H1 (cell line): Measurements from ENCODE around the gene GALR1. TPM values are rescaled to one million over a fixed set of nuclear protein-coding genes. Genes with fewer than 3 reads are reported as not detected.

Source experiments
- CTCF ChIA-PET: fragments of 300-600 bp; sonication (Branson Sonifier 250); formaldehyde crosslinking; loops from one replicate; lab custom pipeline; 2021; ENCODE audit not compliant: partially characterized antibody; lab: Charles Lee
- POLR2A ChIA-PET: fragments of 300-600 bp; sonication (Branson Sonifier 250); formaldehyde crosslinking; loops from one replicate; lab custom pipeline; 2021; ENCODE audit warnings: inconsistent platforms; ENCODE audit not compliant: partially characterized antibody; lab: Charles Lee
- DNase-seq, 2 experiments: peaks; one replicate each; pipeline versions ENCODE4 v3.0.0 to v3.0.0-alpha.2; 2010 to 2022; ENCODE audit warnings: low spot score in 2 of 2, low read depth in 1 of 2, mixed read lengths in 1 of 2
- FAIRE-seq: peaks from 2 replicates; lab custom pipeline; 2011; peaks lifted over from hg19 to GRCh38; lab: Jason Lieb, UNC
- H2AFZ ChIP-seq: 2 replicates; pipeline ENCODE4 v1.8.1; 2012; ENCODE audit warnings: low read length, inconsistent platforms
- H2AK5ac ChIP-seq: 2 replicates; pipeline ENCODE4 v1.6.1; 2013; ENCODE audit warnings: low read depth, low read length
- H2BK120ac ChIP-seq: replicated peaks from 2 replicates; pipeline ENCODE3; 2013; ENCODE audit warnings: low read depth, low read length, inconsistent platforms
- H2BK12ac ChIP-seq: 2 replicates; pipeline ENCODE4 v1.6.1; 2013; ENCODE audit warnings: low read depth, low read length
- H2BK15ac ChIP-seq: 2 replicates; pipeline ENCODE4 v1.6.1; 2013; ENCODE audit warnings: low read length
- H2BK20ac ChIP-seq: 2 replicates; pipeline ENCODE4 v1.6.1; 2013; ENCODE audit warnings: low read length
- H2BK5ac ChIP-seq: 2 replicates; pipeline ENCODE4 v1.6.1; 2013; ENCODE audit warnings: low read depth, low read length
- H3K14ac ChIP-seq: 2 replicates; pipeline ENCODE4 v1.6.1; 2013; ENCODE audit warnings: inconsistent platforms; ENCODE audit not compliant: insufficient read length
- H3K18ac ChIP-seq: 2 replicates; pipeline ENCODE4 v1.6.1; 2013; ENCODE audit warnings: low read length; ENCODE audit errors: extremely low read depth
- H3K23ac ChIP-seq: 2 replicates; pipeline ENCODE4 v1.6.1; 2013; ENCODE audit warnings: inconsistent platforms; ENCODE audit not compliant: insufficient read length
- H3K23me2 ChIP-seq: 2 replicates; pipeline ENCODE4 v1.6.1; 2013; ENCODE audit warnings: low read depth, low read length
- H3K27ac ChIP-seq: 2 replicates; pipeline ENCODE4 v1.6.1; 2011; ENCODE audit warnings: low read depth, low read length, inconsistent platforms
- H3K27me3 ChIP-seq, 4 experiments: replicated peaks in 1 of 4; 1 replicate in 1 of 4; 2 replicates in 3 of 4; pipeline versions ENCODE4 v1.6.1 to v1.8.1; 2011 to 2013; ENCODE audit warnings: low read length in 3 of 4, mild to moderate bottlenecking in 3 of 4, inconsistent platforms in 2 of 4, mixed read lengths in 2 of 4, moderate library complexity in 1 of 4; ENCODE audit not compliant: control insufficient read depth in 3 of 4, insufficient read depth in 3 of 4; ENCODE audit errors: extremely low read depth in 1 of 4
- H3K36me3 ChIP-seq, 4 experiments: 2 replicates each; pipeline versions ENCODE4 v1.6.1 to v1.8.1; 2011 to 2013; ENCODE audit warnings: mild to moderate bottlenecking in 4 of 4, low read length in 3 of 4, moderate library complexity in 2 of 4, control low read depth in 1 of 4, inconsistent platforms in 1 of 4; ENCODE audit not compliant: insufficient read depth in 4 of 4, control insufficient read depth in 2 of 4
- H3K4ac ChIP-seq: replicated peaks from 2 replicates; pipeline ENCODE3; 2013; ENCODE audit warnings: low read length, low read depth, mixed read lengths, inconsistent platforms; ENCODE audit not compliant: insufficient read length
- H3K4me1 ChIP-seq, 4 experiments: replicated peaks in 1 of 4; 1 replicate in 1 of 4; 2 replicates in 3 of 4; pipeline versions ENCODE4 v1.6.1 to v1.8.1; 2011 to 2013; ENCODE audit warnings: low read length in 3 of 4, inconsistent platforms in 2 of 4, mixed read lengths in 1 of 4; ENCODE audit not compliant: insufficient read depth in 4 of 4, control insufficient read depth in 3 of 4
- H3K4me2 ChIP-seq, 2 experiments: 2 replicates each; pipeline versions ENCODE4 v1.6.1 to v1.8.1; 2011 to 2013; ENCODE audit warnings: low read depth in 2 of 2, low read length in 2 of 2, control low read depth in 1 of 2, inconsistent platforms in 1 of 2, mild to moderate bottlenecking in 1 of 2; ENCODE audit not compliant: insufficient read depth in 1 of 2
- H3K4me3 ChIP-seq, 4 experiments: fragments of 200-600, 300-600 bp in 1 of 4; sonication (generic), shearing (Covaris generic), sonication (Bioruptor Twin) in 1 of 4; 2 replicates each; pipeline versions ENCODE4 v1.5.1 to v1.8.1; 2011 to 2016; ENCODE audit warnings: low read length in 4 of 4, low read depth in 3 of 4, control low read depth in 2 of 4, inconsistent platforms in 2 of 4, mild to moderate bottlenecking in 2 of 4, mixed read lengths in 1 of 4, moderate library complexity in 1 of 4; ENCODE audit not compliant: insufficient read depth in 2 of 4; ENCODE audit errors: extremely low read depth in 1 of 4
- H3K56ac ChIP-seq: replicated peaks from 2 replicates; pipeline ENCODE3; 2013; ENCODE audit warnings: low read depth, mild to moderate bottlenecking, mixed read lengths, low read length, inconsistent platforms; ENCODE audit not compliant: insufficient read length
- H3K79me1 ChIP-seq: 2 replicates; pipeline ENCODE4 v1.6.1; 2013; ENCODE audit warnings: low read depth, low read length, control low read depth
- H3K79me2 ChIP-seq, 2 experiments: 2 replicates each; pipeline versions ENCODE4 v1.6.1 to v1.8.1; 2012 to 2013; ENCODE audit warnings: low read length in 2 of 2, mild to moderate bottlenecking in 2 of 2, inconsistent platforms in 1 of 2; ENCODE audit not compliant: insufficient read depth in 2 of 2, control insufficient read depth in 1 of 2
- H3K9ac ChIP-seq, 4 experiments: replicated peaks in 1 of 4; 1 replicate in 1 of 4; 2 replicates in 3 of 4; pipeline versions ENCODE4 v1.6.1 to v1.8.1; 2011 to 2013; ENCODE audit warnings: low read depth in 3 of 4, low read length in 3 of 4, control low read depth in 2 of 4, mild to moderate bottlenecking in 2 of 4, moderate library complexity in 2 of 4, inconsistent platforms in 1 of 4; ENCODE audit errors: extremely low read depth in 1 of 4
- H3K9me3 ChIP-seq, 2 experiments: 2 replicates each; pipeline versions ENCODE4 v1.6.1 to v1.8.1; 2012 to 2013; ENCODE audit warnings: mild to moderate bottlenecking in 2 of 2, moderate library complexity in 2 of 2, control low read depth in 1 of 2, inconsistent platforms in 1 of 2, low read depth in 1 of 2, low read length in 1 of 2, mixed read lengths in 1 of 2; ENCODE audit not compliant: insufficient read depth in 2 of 2
- H4K20me1 ChIP-seq, 2 experiments: replicated peaks in 1 of 2; 2 replicates each; pipeline versions ENCODE3 to v1.8.1; 2011 to 2013; ENCODE audit warnings: inconsistent platforms in 2 of 2, low read length in 2 of 2, mild to moderate bottlenecking in 1 of 2; ENCODE audit not compliant: insufficient read depth in 2 of 2, control insufficient read depth in 1 of 2
- H4K5ac ChIP-seq: 2 replicates; pipeline ENCODE4 v1.6.1; 2013; ENCODE audit warnings: low read length, low read depth, mixed read lengths, inconsistent platforms; ENCODE audit not compliant: insufficient read length
- H4K8ac ChIP-seq: 2 replicates; pipeline ENCODE4 v1.8.0; 2013; ENCODE audit warnings: mild to moderate bottlenecking, moderate library complexity, low read length, inconsistent platforms; ENCODE audit not compliant: insufficient read depth; ENCODE audit errors: extremely low read depth
- H4K91ac ChIP-seq: replicated peaks from 2 replicates; pipeline ENCODE3; 2013; ENCODE audit warnings: low read length, mixed read lengths, inconsistent platforms; ENCODE audit not compliant: insufficient read length
- ATF3 ChIP-seq: IDR thresholded peaks from 2 replicates; pipeline ENCODE4 v1.6.1; 2011; ENCODE audit warnings: low read depth, mild to moderate bottlenecking, low read length; ENCODE audit not compliant: insufficient read depth
- CHD2 ChIP-seq: IDR thresholded peaks from 2 replicates; pipeline ENCODE4 v1.6.1; 2012; ENCODE audit warnings: low read length, improper control_type of control experiment
- EZH2 ChIP-seq: fragments of 200-600 bp; sonication (generic); IDR thresholded peaks from 2 replicates; pipeline ENCODE4 v1.7.1; 2012; ENCODE audit warnings: low read depth, mild to moderate bottlenecking, moderate library complexity, low read length, inconsistent platforms; ENCODE audit not compliant: severe bottlenecking
- GABPA ChIP-seq: IDR thresholded peaks from 2 replicates; pipeline ENCODE4 v1.6.1; 2011; ENCODE audit warnings: mild to moderate bottlenecking, low read length, moderate library complexity, borderline replicate concordance; ENCODE audit not compliant: insufficient read depth
- HDAC6 ChIP-seq: IDR thresholded peaks from one replicate; pipeline ENCODE4 v1.7.1; 2012; ENCODE audit warnings: low read depth, mild to moderate bottlenecking, inconsistent platforms, low read length, moderate library complexity
- RFX5 ChIP-seq: IDR thresholded peaks from 2 replicates; pipeline ENCODE4 v1.6.1; 2011; ENCODE audit warnings: low read depth, low read length, improper control_type of control experiment, borderline replicate concordance
- SP4 ChIP-seq: IDR thresholded peaks from 2 replicates; pipeline ENCODE4 v1.6.1; 2012; ENCODE audit warnings: low read length, inconsistent platforms
- SRF ChIP-seq: IDR thresholded peaks from 2 replicates; pipeline ENCODE4 v1.6.1; 2011; ENCODE audit warnings: mild to moderate bottlenecking, low read depth, low read length, moderate library complexity
- TCF12 ChIP-seq: IDR thresholded peaks from 2 replicates; pipeline ENCODE4 v1.6.1; 2011; ENCODE audit warnings: low read depth, mild to moderate bottlenecking, low read length
- ZNF274 ChIP-seq: IDR thresholded peaks from 2 replicates; pipeline ENCODE4 v1.7.0; 2012; ENCODE audit warnings: low read length, borderline replicate concordance; ENCODE audit errors: extremely low read depth
- WGBS, 2 experiments: shearing (Covaris generic) in 1 of 2; methylation state at CpG; one replicate each; pipeline versions ENCODE4 v1.1.6 to v1.1.7; 2013 to 2015; ENCODE audit warnings: low lambda C conversion rate in 2 of 2, mixed read lengths in 2 of 2, inconsistent platforms in 1 of 2, low coverage in 1 of 2, missing lambda C conversion rate in 1 of 2; ENCODE audit not compliant: insufficient replicate concordance in 2 of 2, insufficient coverage in 1 of 2, insufficient read length in 1 of 2; ENCODE audit errors: extremely low coverage in 1 of 2, missing lambda C conversion rate in 1 of 2; 5-methylcytosine and 5-hydroxymethylcytosine counted together
- polyA plus RNA-seq, 7 experiments: library from polyadenylated mRNA; depleted of rRNA in 3 of 7; stranded (reverse) in 5 of 7; unstranded in 2 of 7; fragments of >200 nt in 5 of 7; fragments of 200-250 nt in 2 of 7; gene quantifications; 1 replicate in 5 of 7; 2 replicates in 1 of 7; 4 replicates in 1 of 7; pipeline versions ENCODE4 v1.2.1 to v1.2.3, GENCODE V29; 2011 to 2013; ENCODE audit warnings: missing spikeins in 2 of 7, mixed read lengths in 2 of 7
- total RNA-seq: library from RNA; stranded (reverse); fragmentation: NEBNext Ultra II Directional; extraction: Animal tissue kit (Norgen Biotek cat#: 25700); gene quantifications from 2 replicates; pipeline ENCODE4 v1.2.1, GENCODE V29; 2021
- TF ChIP-seq, protein P1 (sequence below), 3 experiments: IDR thresholded peaks; 1 replicate in 2 of 3; 2 replicates in 1 of 3; pipeline versions ENCODE4 v1.5.1 to v1.6.1; 2011; ENCODE audit warnings: low read length in 3 of 3, mild to moderate bottlenecking in 3 of 3, inconsistent platforms in 2 of 3, low read depth in 1 of 3, moderate library complexity in 1 of 3; ENCODE audit not compliant: insufficient read depth in 1 of 3; ENCODE audit errors: control extremely low read depth in 1 of 3

GALR1 gene
- total and polyA plus RNA-seq, 2 of the 8 experiments (the other 6 are each of a cell fraction or from before 2014, with no cell fraction given): 0.09 to 1.6 TPM

GRCh38 chr18:77223221-77223639 lies 26.4 kb upstream of the GALR1 start:
- Histone ChIP-seq H2BK15ac (no peak overlapping the region), H3K56ac (no peak overlapping the region), H3K9me3 (no peaks in the 10 kb centered on the region), H2BK120ac (no peak overlapping the region), H3K23me2 (no peaks in the 10 kb centered on the region; the same call in 1 of the 2 replicates), H2AFZ (peak overlapping the region; percentile 22; the same call in 1 of the 2 replicates), H2BK20ac (no peak overlapping the region), H3K14ac (no peak overlapping the region), H3K27ac (no peak overlapping the region), H2AK5ac (no peak overlapping the region), H3K79me1 (no peaks in the 10 kb centered on the region), H4K20me1 (no peaks in the 10 kb centered on the region), H4K91ac (no peak overlapping the region), H3K4ac (no peak overlapping the region), H3K4me1 (peaks cover 0 to 3% (median 0%) of the 10 kb centered on the region in 4 experiments; a peak in 1 of 7 replicates), H2BK5ac (no peak overlapping the region), H4K8ac (no peak overlapping the region), H3K36me3 (no peaks in the 10 kb centered on the region), H3K4me2 (no peak overlapping the region), H3K27me3 (no peaks in the 10 kb centered on the region), H3K79me2 (no peaks in the 10 kb centered on the region), H3K23ac (no peak overlapping the region), H3K9ac (no peak overlapping the region), H2BK12ac (no peak overlapping the region; the same call in 1 of the 2 replicates), H4K5ac (no peak overlapping the region), H3K4me3 (no peak overlapping the region), H3K18ac (no peak overlapping the region)
- ChIA-PET POLR2A (no interaction called here), CTCF (interaction anchor here (0.6 to 4.6 kb wide), 3 partner anchors 11 to 304 kb away, joined by 3 to 17 read pairs (median 4); no protein-coding TSS in a partner anchor)
- no peak for FAIRE-seq
- WGBS, 2 experiments: 91% methylated on average over 5 of the region's 5 CpGs; no CpG with 5 or more reads in 1 of the 2 experiments
- no peak for DNase-seq
- TF ChIP-seq ZNF274 (no peak), EZH2 (no peak), SRF (no peak), RFX5 (no peak), CHD2 (no peak), SP4 (no peak), GABPA (no peak), TCF12 (no peak), ATF3 (no peak), HDAC6 (no peak)
- TF ChIP-seq, protein P1, sequence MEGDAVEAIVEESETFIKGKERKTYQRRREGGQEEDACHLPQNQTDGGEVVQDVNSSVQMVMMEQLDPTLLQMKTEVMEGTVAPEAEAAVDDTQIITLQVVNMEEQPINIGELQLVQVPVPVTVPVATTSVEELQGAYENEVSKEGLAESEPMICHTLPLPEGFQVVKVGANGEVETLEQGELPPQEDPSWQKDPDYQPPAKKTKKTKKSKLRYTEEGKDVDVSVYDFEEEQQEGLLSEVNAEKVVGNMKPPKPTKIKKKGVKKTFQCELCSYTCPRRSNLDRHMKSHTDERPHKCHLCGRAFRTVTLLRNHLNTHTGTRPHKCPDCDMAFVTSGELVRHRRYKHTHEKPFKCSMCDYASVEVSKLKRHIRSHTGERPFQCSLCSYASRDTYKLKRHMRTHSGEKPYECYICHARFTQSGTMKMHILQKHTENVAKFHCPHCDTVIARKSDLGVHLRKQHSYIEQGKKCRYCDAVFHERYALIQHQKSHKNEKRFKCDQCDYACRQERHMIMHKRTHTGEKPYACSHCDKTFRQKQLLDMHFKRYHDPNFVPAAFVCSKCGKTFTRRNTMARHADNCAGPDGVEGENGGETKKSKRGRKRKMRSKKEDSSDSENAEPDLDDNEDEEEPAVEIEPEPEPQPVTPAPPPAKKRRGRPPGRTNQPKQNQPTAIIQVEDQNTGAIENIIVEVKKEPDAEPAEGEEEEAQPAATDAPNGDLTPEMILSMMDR (IDR thresholded peaks at IDR 0.05; ENCODE audit: control extremely low read depth in 1 of 3, insufficient read depth in 1 of 3, low read depth in 1 of 3, low read length in 3 of 3): no peak
